ENCODE results near the gene ARMH3.

DNA sequence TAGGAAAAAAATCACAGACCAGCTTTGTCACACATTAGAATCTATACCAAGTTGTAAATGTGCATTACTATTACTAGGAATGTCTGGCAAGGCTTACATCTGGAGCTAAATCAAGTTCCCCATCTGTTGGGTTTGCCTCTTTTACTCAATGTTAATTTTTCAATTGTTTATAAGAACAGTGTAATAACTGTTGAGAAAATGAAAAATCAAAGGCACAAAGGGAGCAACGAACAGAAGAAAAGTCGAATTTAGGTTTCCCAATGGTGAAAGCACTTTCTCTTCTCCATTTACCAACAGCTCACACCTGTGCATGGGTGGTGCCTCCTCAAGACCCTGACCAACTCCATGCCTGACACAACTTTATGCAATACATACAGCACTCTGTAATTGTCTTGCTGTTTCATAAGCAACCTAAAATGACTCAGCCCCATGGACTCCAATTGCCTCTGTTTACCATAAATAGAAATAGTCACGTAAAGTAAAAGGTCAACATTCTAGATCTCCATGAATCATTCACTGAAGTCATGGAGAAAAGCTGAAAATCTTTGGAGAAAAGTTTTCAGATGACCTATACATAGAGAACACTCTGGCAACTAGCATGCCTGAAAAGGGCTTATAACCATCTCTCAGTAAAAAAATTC is 116.8 kb downstream of the ARMH3 start:
- no peak for TF ChIP-seq POLR2AphosphoS5 (IDR thresholded peaks at IDR 0.05)
- TF ChIP-seq, protein P1, sequence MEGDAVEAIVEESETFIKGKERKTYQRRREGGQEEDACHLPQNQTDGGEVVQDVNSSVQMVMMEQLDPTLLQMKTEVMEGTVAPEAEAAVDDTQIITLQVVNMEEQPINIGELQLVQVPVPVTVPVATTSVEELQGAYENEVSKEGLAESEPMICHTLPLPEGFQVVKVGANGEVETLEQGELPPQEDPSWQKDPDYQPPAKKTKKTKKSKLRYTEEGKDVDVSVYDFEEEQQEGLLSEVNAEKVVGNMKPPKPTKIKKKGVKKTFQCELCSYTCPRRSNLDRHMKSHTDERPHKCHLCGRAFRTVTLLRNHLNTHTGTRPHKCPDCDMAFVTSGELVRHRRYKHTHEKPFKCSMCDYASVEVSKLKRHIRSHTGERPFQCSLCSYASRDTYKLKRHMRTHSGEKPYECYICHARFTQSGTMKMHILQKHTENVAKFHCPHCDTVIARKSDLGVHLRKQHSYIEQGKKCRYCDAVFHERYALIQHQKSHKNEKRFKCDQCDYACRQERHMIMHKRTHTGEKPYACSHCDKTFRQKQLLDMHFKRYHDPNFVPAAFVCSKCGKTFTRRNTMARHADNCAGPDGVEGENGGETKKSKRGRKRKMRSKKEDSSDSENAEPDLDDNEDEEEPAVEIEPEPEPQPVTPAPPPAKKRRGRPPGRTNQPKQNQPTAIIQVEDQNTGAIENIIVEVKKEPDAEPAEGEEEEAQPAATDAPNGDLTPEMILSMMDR (IDR thresholded peaks at IDR 0.05), result no peak
- no peak for TF ChIP-seq POLR2A (IDR thresholded peaks at IDR 0.05)
- TF ChIP-seq EP300 (IDR thresholded peaks at IDR 0.05; ENCODE audit: low read depth), result no peak
